DOHH2 (cell line): ENCODE measurements around the gene STPG1.

Source experiments
- EZH2phosphoT487 ChIP-seq: fragments of 200-600 bp; sonication (generic); IDR thresholded peaks from 2 replicates; pipeline ENCODE4 v1.6.1; 2017; ENCODE audit warnings: borderline replicate concordance, mild to moderate bottlenecking, antibody characterized with exemption, low read length, moderate library complexity, mixed read lengths
- TF ChIP-seq, protein P1 (sequence below): fragments of 200-600 bp; sonication (generic); IDR thresholded peaks from one replicate; pipeline ENCODE4 v1.5.1; 2014; ENCODE audit warnings: antibody characterized with exemption, mild to moderate bottlenecking, low read depth, low read length; ENCODE audit not compliant: poor library complexity, severe bottlenecking

DNA sequence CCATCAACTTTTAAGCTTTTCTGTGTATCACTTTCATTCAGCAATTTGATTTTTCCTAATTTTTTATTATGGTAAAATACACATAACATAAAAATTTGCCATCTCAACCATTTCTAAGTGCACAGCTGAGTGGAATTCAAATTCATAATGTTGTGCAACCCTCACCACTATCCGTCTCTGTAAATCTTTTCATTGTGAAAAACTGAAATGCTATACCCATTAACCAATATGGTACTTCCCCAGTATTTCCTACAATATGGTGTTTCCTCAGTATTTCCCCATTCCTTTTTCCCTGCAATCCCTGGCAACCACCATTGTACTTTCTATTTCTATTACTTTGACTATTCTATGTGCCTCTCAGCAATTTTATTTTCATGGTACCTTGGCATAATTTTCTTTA is 6.8 kb downstream of the STPG1 start:
- TF ChIP-seq, protein P1, sequence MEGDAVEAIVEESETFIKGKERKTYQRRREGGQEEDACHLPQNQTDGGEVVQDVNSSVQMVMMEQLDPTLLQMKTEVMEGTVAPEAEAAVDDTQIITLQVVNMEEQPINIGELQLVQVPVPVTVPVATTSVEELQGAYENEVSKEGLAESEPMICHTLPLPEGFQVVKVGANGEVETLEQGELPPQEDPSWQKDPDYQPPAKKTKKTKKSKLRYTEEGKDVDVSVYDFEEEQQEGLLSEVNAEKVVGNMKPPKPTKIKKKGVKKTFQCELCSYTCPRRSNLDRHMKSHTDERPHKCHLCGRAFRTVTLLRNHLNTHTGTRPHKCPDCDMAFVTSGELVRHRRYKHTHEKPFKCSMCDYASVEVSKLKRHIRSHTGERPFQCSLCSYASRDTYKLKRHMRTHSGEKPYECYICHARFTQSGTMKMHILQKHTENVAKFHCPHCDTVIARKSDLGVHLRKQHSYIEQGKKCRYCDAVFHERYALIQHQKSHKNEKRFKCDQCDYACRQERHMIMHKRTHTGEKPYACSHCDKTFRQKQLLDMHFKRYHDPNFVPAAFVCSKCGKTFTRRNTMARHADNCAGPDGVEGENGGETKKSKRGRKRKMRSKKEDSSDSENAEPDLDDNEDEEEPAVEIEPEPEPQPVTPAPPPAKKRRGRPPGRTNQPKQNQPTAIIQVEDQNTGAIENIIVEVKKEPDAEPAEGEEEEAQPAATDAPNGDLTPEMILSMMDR, result no peak
- TF ChIP-seq EZH2phosphoT487, result no peak
